CD4-positive, CD25-positive, alpha-beta regulatory T cell (primary cell): ENCODE results near the gene OPN1SW. TPM values are rescaled to one million over a fixed set of nuclear protein-coding genes. Genes with fewer than 3 reads are reported as not detected.

Source experiments
- ATAC-seq, 2 donors: fragments of 150-1000 bp; cut with Tn5 transposase; one replicate each; pipeline ENCODE4 v1.10.0; 2021; ENCODE audit warnings: low read depth in 2 of 2, moderate number of reproducible peaks in 2 of 2, moderate library complexity in 1 of 2
- DNase-seq, 3 donors: peaks; one replicate each; pipeline versions ENCODE4 v3.0.0 to v3.0.0-alpha.2; 2012 to 2022; ENCODE audit warnings: mixed read lengths in 1 of 3
- H3K27ac ChIP-seq: one replicate; pipeline ENCODE4 v1.7.0; 2013; ENCODE audit warnings: mild to moderate bottlenecking, low read length; ENCODE audit not compliant: insufficient read depth, poor library complexity, severe bottlenecking
- H3K27me3 ChIP-seq: one replicate; pipeline ENCODE4 v1.7.0; 2013; ENCODE audit warnings: low read length; ENCODE audit not compliant: control insufficient read depth, insufficient read depth
- H3K36me3 ChIP-seq: one replicate; pipeline ENCODE4 v1.7.0; 2013; ENCODE audit warnings: mild to moderate bottlenecking, low read length, moderate library complexity; ENCODE audit not compliant: control insufficient read depth, insufficient read depth
- H3K4me1 ChIP-seq: 2 replicates; pipeline ENCODE4 v1.7.0; 2013; ENCODE audit warnings: mild to moderate bottlenecking, low read length; ENCODE audit not compliant: insufficient read depth, control insufficient read depth, poor library complexity, severe bottlenecking
- H3K4me3 ChIP-seq: one replicate; pipeline ENCODE4 v1.7.0; 2013; ENCODE audit warnings: low read depth, mild to moderate bottlenecking, low read length, moderate library complexity
- H3K9me3 ChIP-seq, 2 experiments: 1 replicate in 1 of 2; 2 replicates in 1 of 2; pipeline ENCODE4 v1.7.0; 2013; ENCODE audit warnings: low read length in 2 of 2, mild to moderate bottlenecking in 1 of 2, moderate library complexity in 1 of 2; ENCODE audit not compliant: control insufficient read depth in 2 of 2
- H3K27ac Mint-ChIP-seq, 3 donors: one replicate each; pipeline ENCODE4 v1.8.0; 2020 to 2022; ENCODE audit warnings: mild to moderate bottlenecking in 3 of 3, mixed read lengths in 3 of 3, moderate library complexity in 2 of 3
- H3K27me3 Mint-ChIP-seq: one replicate; pipeline ENCODE4 v1.8.0; 2022; ENCODE audit warnings: mild to moderate bottlenecking, mixed read lengths
- H3K36me3 Mint-ChIP-seq: one replicate; pipeline ENCODE4 v1.8.0; 2020; ENCODE audit warnings: mixed read lengths
- H3K4me1 Mint-ChIP-seq, 4 donors: one replicate each; pipeline ENCODE4 v1.8.0; 2020 to 2022; ENCODE audit warnings: mixed read lengths in 4 of 4, mild to moderate bottlenecking in 1 of 4
- H3K4me3 Mint-ChIP-seq, 4 donors: one replicate each; pipeline ENCODE4 v1.8.0; 2020 to 2022; ENCODE audit warnings: mild to moderate bottlenecking in 4 of 4, mixed read lengths in 4 of 4, moderate library complexity in 3 of 4
- H3K9me3 Mint-ChIP-seq, 7 donors: one replicate each; pipeline ENCODE4 v1.8.0; 2020 to 2022; ENCODE audit warnings: mixed read lengths in 7 of 7, mild to moderate bottlenecking in 3 of 7, moderate library complexity in 2 of 7
- polyA plus RNA-seq, 4 donors: library from polyadenylated mRNA; unstranded; fragments of 300-500 nt; fragmentation: Illumina TruSeq; gene quantifications; one replicate each; pipeline ENCODE4 v1.2.3, GENCODE V29; 2021
- total RNA-seq: library from RNA; stranded (reverse); gene quantifications from one replicate; pipeline ENCODE4 v1.2.3, GENCODE V29; 2022

The OPN1SW gene
- total and polyA plus RNA-seq, 5 donors from 2014 or later, result not detected

- Histone ChIP-seq H3K36me3 (peaks cover 51% of the 10 kb centered on the region), H3K4me3 (no peak overlapping the region), H3K9me3 (no peaks in the 10 kb centered on the region), H3K27me3 (no peaks in the 10 kb centered on the region), H3K27ac (no peak overlapping the region), H3K4me1 (no peaks in the 10 kb centered on the region)
- no peaks in the 10 kb centered on the region for H3K27me3 Mint-ChIP-seq
- no peak for ATAC-seq
- peaks cover 0 to 2% (median 0%) of the 10 kb centered on the region in 4 donors for H3K4me1 Mint-ChIP-seq
- no peak for DNase-seq
- peaks cover 70% of the 10 kb centered on the region for H3K36me3 Mint-ChIP-seq
- no peak overlapping the region for H3K27ac Mint-ChIP-seq
- H3K4me3 Mint-ChIP-seq, result no peak overlapping the region
- no peaks in the 10 kb centered on the region for H3K9me3 Mint-ChIP-seq
Observed at GRCh38 chr7:128770233-128770632, 5.4 kb downstream of the OPN1SW start.

- Histone ChIP-seq H3K4me1 (no peaks in the 10 kb centered on the region), H3K27me3 (no peaks in the 10 kb centered on the region), H3K27ac (no peak overlapping the region), H3K9me3 (no peaks in the 10 kb centered on the region), H3K36me3 (peaks cover 55% of the 10 kb centered on the region), H3K4me3 (no peak overlapping the region)
- DNase-seq (no peak), ATAC-seq (no peak)
- Mint-ChIP-seq H3K36me3 (peaks cover 55% of the 10 kb centered on the region), H3K9me3 (no peaks in the 10 kb centered on the region), H3K27me3 (no peaks in the 10 kb centered on the region), H3K4me3 (peak overlapping the region in 1 of 4 donors; percentile 38), H3K27ac (no peak overlapping the region), H3K4me1 (no peaks in the 10 kb centered on the region)
Observed at GRCh38 chr7:128767475-128768110, 8.0 kb downstream of the OPN1SW start.

GRCh38 chr7:128763541-128763940, 12.1 kb downstream of the OPN1SW start:
- H3K9me3 Mint-ChIP-seq, result no peaks in the 10 kb centered on the region
- no peak overlapping the region for H3K27ac Mint-ChIP-seq
- Histone ChIP-seq H3K27ac (no peak overlapping the region), H3K9me3 (no peaks in the 10 kb centered on the region), H3K4me1 (no peaks in the 10 kb centered on the region), H3K27me3 (no peaks in the 10 kb centered on the region), H3K4me3 (no peak overlapping the region), H3K36me3 (peaks cover 55% of the 10 kb centered on the region)
- DNase-seq (no peak), ATAC-seq (no peak)
- H3K27me3 Mint-ChIP-seq, result no peaks in the 10 kb centered on the region
- H3K4me1 Mint-ChIP-seq, result peaks cover 0 to 4% (median 0%) of the 10 kb centered on the region in 4 donors
- H3K4me3 Mint-ChIP-seq, result no peak overlapping the region
- peaks cover 31% of the 10 kb centered on the region for H3K36me3 Mint-ChIP-seq

GRCh38 chr7:128759242-128759641, 16.4 kb downstream of the OPN1SW start:
- peaks cover 0 to 4% (median under 1%) of the 10 kb centered on the region in 4 donors for H3K4me1 Mint-ChIP-seq

GRCh38 chr7:128758553-128758952, 17.0 kb downstream of the OPN1SW start:
- H3K4me3 ChIP-seq, result no peak overlapping the region
- H3K27ac ChIP-seq, result no peak overlapping the region
- Mint-ChIP-seq H3K27me3 (no peaks in the 10 kb centered on the region), H3K27ac (peak overlapping the region in 2 of 3 donors; percentile 3 to 31), H3K4me3 (no peak overlapping the region), H3K9me3 (no peaks in the 10 kb centered on the region), H3K36me3 (peaks cover 36% of the 10 kb centered on the region), H3K4me1 (peaks cover 0 to 4% (median under 1%) of the 10 kb centered on the region in 4 donors)
- peaks cover 65% of the 10 kb centered on the region for H3K36me3 ChIP-seq
- no peaks in the 10 kb centered on the region for H3K4me1 ChIP-seq
- DNase-seq (no peak), ATAC-seq (no peak)
- no peaks in the 10 kb centered on the region for H3K27me3 ChIP-seq
- no peaks in the 10 kb centered on the region for H3K9me3 ChIP-seq

More at GRCh38 chr7:128759242-128759641, 16.4 kb downstream of the OPN1SW start:
- H3K27ac Mint-ChIP-seq, result no peak overlapping the region
- H3K9me3 Mint-ChIP-seq, result no peaks in the 10 kb centered on the region
- H3K4me3 Mint-ChIP-seq, result no peak overlapping the region
- no peaks in the 10 kb centered on the region for H3K27me3 Mint-ChIP-seq
- peaks cover 30% of the 10 kb centered on the region for H3K36me3 Mint-ChIP-seq
- Histone ChIP-seq H3K36me3 (peaks cover 64% of the 10 kb centered on the region), H3K4me1 (no peaks in the 10 kb centered on the region), H3K27ac (no peak overlapping the region), H3K9me3 (no peaks in the 10 kb centered on the region), H3K27me3 (no peaks in the 10 kb centered on the region), H3K4me3 (no peak overlapping the region)
- DNase-seq, result no peak
- ATAC-seq, result no peak

- Histone ChIP-seq H3K27me3 (no peaks in the 10 kb centered on the region), H3K4me3 (no peak overlapping the region), H3K36me3 (peaks cover 70% of the 10 kb centered on the region), H3K27ac (no peak overlapping the region), H3K4me1 (no peaks in the 10 kb centered on the region), H3K9me3 (no peaks in the 10 kb centered on the region)
- peaks cover 37% of the 10 kb centered on the region for H3K36me3 Mint-ChIP-seq
- ATAC-seq (no peak), DNase-seq (no peak)
- no peaks in the 10 kb centered on the region for H3K27me3 Mint-ChIP-seq
- H3K4me1 Mint-ChIP-seq, result peaks cover 0 to 8% (median 5%) of the 10 kb centered on the region in 4 donors
- peak overlapping the region in 1 of 3 donors; percentile 3 for H3K27ac Mint-ChIP-seq
- no peaks in the 10 kb centered on the region for H3K9me3 Mint-ChIP-seq
- no peak overlapping the region for H3K4me3 Mint-ChIP-seq
Observed at GRCh38 chr7:128757203-128757602, 18.4 kb downstream of the OPN1SW start.

- Histone ChIP-seq H3K27ac (no peak overlapping the region), H3K27me3 (no peaks in the 10 kb centered on the region), H3K4me3 (no peak overlapping the region), H3K4me1 (no peaks in the 10 kb centered on the region), H3K36me3 (peaks cover 59% of the 10 kb centered on the region), H3K9me3 (no peaks in the 10 kb centered on the region)
- DNase-seq (no peak), ATAC-seq (no peak)
- Mint-ChIP-seq H3K4me3 (no peak overlapping the region), H3K9me3 (no peaks in the 10 kb centered on the region), H3K4me1 (peaks cover 0 to 6% (median 4%) of the 10 kb centered on the region in 4 donors), H3K27ac (no peak overlapping the region), H3K27me3 (no peaks in the 10 kb centered on the region), H3K36me3 (peaks cover 32% of the 10 kb centered on the region)
Observed at GRCh38 chr7:128755819-128756476, 19.6 kb downstream of the OPN1SW start.
